ENCODE data around the gene SLC35F1. TPM values are rescaled to one million over a fixed set of nuclear protein-coding genes. Genes with fewer than 3 reads are reported as not detected.

The SLC35F1 gene
- total and polyA plus RNA-seq, 2 donors (not counting 1 experiment from before 2014, with no cell fraction given), result 0.09 to 0.17 TPM

GRCh38 chr6:117866561-117866960, 40.5 kb upstream of the SLC35F1 start:
- TF ChIP-seq, protein P1, sequence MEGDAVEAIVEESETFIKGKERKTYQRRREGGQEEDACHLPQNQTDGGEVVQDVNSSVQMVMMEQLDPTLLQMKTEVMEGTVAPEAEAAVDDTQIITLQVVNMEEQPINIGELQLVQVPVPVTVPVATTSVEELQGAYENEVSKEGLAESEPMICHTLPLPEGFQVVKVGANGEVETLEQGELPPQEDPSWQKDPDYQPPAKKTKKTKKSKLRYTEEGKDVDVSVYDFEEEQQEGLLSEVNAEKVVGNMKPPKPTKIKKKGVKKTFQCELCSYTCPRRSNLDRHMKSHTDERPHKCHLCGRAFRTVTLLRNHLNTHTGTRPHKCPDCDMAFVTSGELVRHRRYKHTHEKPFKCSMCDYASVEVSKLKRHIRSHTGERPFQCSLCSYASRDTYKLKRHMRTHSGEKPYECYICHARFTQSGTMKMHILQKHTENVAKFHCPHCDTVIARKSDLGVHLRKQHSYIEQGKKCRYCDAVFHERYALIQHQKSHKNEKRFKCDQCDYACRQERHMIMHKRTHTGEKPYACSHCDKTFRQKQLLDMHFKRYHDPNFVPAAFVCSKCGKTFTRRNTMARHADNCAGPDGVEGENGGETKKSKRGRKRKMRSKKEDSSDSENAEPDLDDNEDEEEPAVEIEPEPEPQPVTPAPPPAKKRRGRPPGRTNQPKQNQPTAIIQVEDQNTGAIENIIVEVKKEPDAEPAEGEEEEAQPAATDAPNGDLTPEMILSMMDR (conservative IDR thresholded peaks at IDR 0.05 in 1 of 2, IDR thresholded peaks at IDR 0.05 in 1 of 2; ENCODE audit: low read depth in 1 of 2, low read length in 2 of 2), result no peak
- TF ChIP-seq EZH2 (IDR thresholded peaks at IDR 0.05; ENCODE audit: low read length, missing control alignments), result no peak
- Histone ChIP-seq H3K27me3 (ENCODE audit: control insufficient read depth, insufficient read depth, low read length) (no peaks in the 10 kb centered on the region), H3K79me2 (ENCODE audit: control insufficient read depth, insufficient read depth, low read length) (no peaks in the 10 kb centered on the region), H3K9me3 (ENCODE audit: control insufficient read depth, insufficient read depth, low read depth, low read length) (no peaks in the 10 kb centered on the region), H3K4me2 (ENCODE audit: extremely low read depth, insufficient read depth, low read length) (no peak overlapping the region), H4K20me1 (ENCODE audit: control insufficient read depth, extremely low read depth, insufficient read depth, low read length) (no peaks in the 10 kb centered on the region), H3K27ac (ENCODE audit: insufficient read depth, low read length) (no peak overlapping the region), H3K4me3 (replicated peaks in 1 of 4; ENCODE audit: control extremely low read depth in 1 of 4, insufficient read depth in 1 of 4, low read depth in 3 of 4, low read length in 4 of 4) (no peak overlapping the region), H3K36me3 (ENCODE audit: control insufficient read depth, insufficient read depth, low read length) (no peaks in the 10 kb centered on the region), H2AFZ (ENCODE audit: low read length) (no peak overlapping the region), H3K9ac (ENCODE audit: insufficient read depth, low read length) (no peak overlapping the region), H3K4me1 (ENCODE audit: control insufficient read depth, extremely low read depth, insufficient read depth, low read length) (no peaks in the 10 kb centered on the region)
- no peak for DNase-seq (ENCODE audit: low read depth in 2 of 2)

DNA sequence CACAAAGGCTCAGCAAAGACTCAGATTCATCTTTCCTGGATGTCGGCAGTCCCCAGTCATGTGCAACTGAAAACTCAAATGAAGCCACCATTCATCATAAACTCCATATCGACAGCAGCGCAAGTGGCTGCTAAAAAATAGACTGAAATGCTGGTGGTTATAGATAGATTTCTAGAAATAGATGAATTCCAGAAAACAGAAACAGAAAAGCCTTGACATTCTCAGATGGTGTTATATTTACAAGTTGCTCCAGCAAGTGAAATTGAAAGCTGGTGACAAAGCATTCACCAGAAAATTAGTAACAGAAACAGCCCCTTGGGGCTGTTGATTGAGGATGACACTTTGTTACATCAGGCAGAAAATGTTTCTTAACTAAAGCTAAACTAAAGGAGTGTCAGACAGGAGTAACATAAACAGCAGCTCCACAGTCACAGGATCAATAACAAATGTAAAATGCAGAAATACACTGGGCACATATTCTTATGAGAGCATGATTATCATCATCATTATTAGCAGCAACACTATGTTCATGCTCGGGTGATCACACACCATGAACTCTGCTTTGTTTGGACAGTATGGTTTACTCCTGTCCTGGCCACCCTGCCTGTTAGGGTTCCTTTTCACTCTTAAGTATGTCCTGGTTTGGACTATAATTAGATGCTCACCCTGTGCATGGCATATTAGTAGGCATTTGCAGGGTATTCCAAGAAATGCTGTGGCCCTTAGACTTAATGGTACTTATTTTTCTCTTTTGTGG, 36.4 kb upstream of the SLC35F1 start:
- H3K9me3 ChIP-seq (ENCODE audit: control insufficient read depth, insufficient read depth, low read depth, low read length), result no peaks in the 10 kb centered on the region
- H3K4me1 ChIP-seq (ENCODE audit: control insufficient read depth, extremely low read depth, insufficient read depth, low read length), result no peaks in the 10 kb centered on the region
- H4K20me1 ChIP-seq (ENCODE audit: control insufficient read depth, extremely low read depth, insufficient read depth, low read length), result no peaks in the 10 kb centered on the region
- H2AFZ ChIP-seq (ENCODE audit: low read length), result no peak overlapping the region
- no peak overlapping the region for H3K27ac ChIP-seq (ENCODE audit: insufficient read depth, low read length)
- TF ChIP-seq EZH2 (IDR thresholded peaks at IDR 0.05; ENCODE audit: low read length, missing control alignments), result no peak
- TF ChIP-seq, protein P1 (conservative IDR thresholded peaks at IDR 0.05 in 1 of 2, IDR thresholded peaks at IDR 0.05 in 1 of 2; ENCODE audit: low read depth in 1 of 2, low read length in 2 of 2), result no peak
- no peak overlapping the region for H3K9ac ChIP-seq (ENCODE audit: insufficient read depth, low read length)
- DNase-seq (ENCODE audit: low read depth in 2 of 2), result no peak
- no peak overlapping the region for H3K4me2 ChIP-seq (ENCODE audit: extremely low read depth, insufficient read depth, low read length)
- no peak overlapping the region for H3K4me3 ChIP-seq (replicated peaks in 1 of 4; ENCODE audit: control extremely low read depth in 1 of 4, insufficient read depth in 1 of 4, low read depth in 3 of 4, low read length in 4 of 4)
- no peaks in the 10 kb centered on the region for H3K36me3 ChIP-seq (ENCODE audit: control insufficient read depth, insufficient read depth, low read length)
- no peaks in the 10 kb centered on the region for H3K27me3 ChIP-seq (ENCODE audit: control insufficient read depth, insufficient read depth, low read length)
- H3K79me2 ChIP-seq (ENCODE audit: control insufficient read depth, insufficient read depth, low read length), result no peaks in the 10 kb centered on the region

DNA sequence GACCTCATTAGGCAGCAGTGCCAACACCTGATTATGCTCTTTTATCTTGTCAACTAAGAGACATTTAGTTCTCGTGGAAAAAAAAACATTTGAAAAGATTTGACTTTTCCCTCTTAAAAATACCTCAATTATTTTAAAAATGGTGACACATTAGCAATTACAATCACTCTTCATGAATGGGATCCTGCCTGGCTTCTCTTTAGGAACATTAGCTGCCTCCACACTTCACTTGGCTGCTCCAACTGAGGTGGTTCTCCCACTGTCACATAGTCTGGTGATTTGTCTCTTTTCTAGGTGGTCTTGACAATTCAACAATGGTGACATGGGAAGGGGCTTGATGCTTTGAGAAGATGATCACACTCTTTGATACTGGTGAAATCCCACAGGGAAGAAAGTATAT, 26.2 kb upstream of the SLC35F1 start:
- Histone ChIP-seq H3K27me3 (ENCODE audit: control insufficient read depth, insufficient read depth, low read length) (no peaks in the 10 kb centered on the region), H3K4me3 (replicated peaks in 1 of 4; ENCODE audit: control extremely low read depth in 1 of 4, insufficient read depth in 1 of 4, low read depth in 3 of 4, low read length in 4 of 4) (no peak overlapping the region), H3K4me1 (ENCODE audit: control insufficient read depth, extremely low read depth, insufficient read depth, low read length) (no peaks in the 10 kb centered on the region), H3K36me3 (ENCODE audit: control insufficient read depth, insufficient read depth, low read length) (no peaks in the 10 kb centered on the region), H3K9ac (ENCODE audit: insufficient read depth, low read length) (no peak overlapping the region), H2AFZ (ENCODE audit: low read length) (no peak overlapping the region), H3K9me3 (ENCODE audit: control insufficient read depth, insufficient read depth, low read depth, low read length) (no peaks in the 10 kb centered on the region), H4K20me1 (ENCODE audit: control insufficient read depth, extremely low read depth, insufficient read depth, low read length) (no peaks in the 10 kb centered on the region), H3K79me2 (ENCODE audit: control insufficient read depth, insufficient read depth, low read length) (no peaks in the 10 kb centered on the region), H3K4me2 (ENCODE audit: extremely low read depth, insufficient read depth, low read length) (no peak overlapping the region), H3K27ac (ENCODE audit: insufficient read depth, low read length) (no peak overlapping the region)
- TF ChIP-seq EZH2 (IDR thresholded peaks at IDR 0.05; ENCODE audit: low read length, missing control alignments), result no peak
- DNase-seq (ENCODE audit: low read depth in 2 of 2), result no peak
